Tibial artery (tissue), 4 donors: Measurements from ENCODE around the gene ROBO2.

Experiments used
- DNase-seq, 2 donors: peaks; one replicate each; pipeline ENCODE4 v3.0.0-alpha.2; 2019
- H3K27ac ChIP-seq, 2 donors: fragments of 200-600 bp; sonication (generic) in 1 of 2; 1 replicate in 1 of 2; 2 replicates in 1 of 2; pipeline ENCODE4 v1.5.1; 2018 to 2019; ENCODE audit warnings: mild to moderate bottlenecking in 1 of 2
- H3K27me3 ChIP-seq, 2 donors: fragments of 200-600 bp; sonication (generic) in 1 of 2; one replicate each; pipeline versions ENCODE4 v1.5.1 to v1.6.0; 2016 to 2019
- H3K36me3 ChIP-seq, 3 donors: fragments of 200-600 bp; sonication (generic) in 2 of 3; one replicate each; pipeline ENCODE4 v1.5.1; 2016 to 2019; ENCODE audit warnings: mild to moderate bottlenecking in 2 of 3
- H3K4me1 ChIP-seq, 4 donors: fragments of 200-600 bp; sonication (generic) in 2 of 4; 1 replicate in 3 of 4; 2 replicates in 1 of 4; pipeline ENCODE4 v1.5.1; 2016 to 2019
- H3K4me3 ChIP-seq, 2 donors: fragments of 200-600 bp; sonication (generic) in 1 of 2; 1 replicate in 1 of 2; 2 replicates in 1 of 2; pipeline ENCODE4 v1.5.1; 2018 to 2019; ENCODE audit warnings: mild to moderate bottlenecking in 2 of 2
- H3K9me3 ChIP-seq, 3 donors: fragments of 200-600 bp; sonication (generic) in 1 of 3; one replicate each; pipeline ENCODE4 v1.5.1; 2016 to 2019
- intact Hi-C: fragments of 100-400 bp; cut with DNase I; formaldehyde crosslinking; loops from one replicate; pipeline ENCODE4 v1.15.0; 2023; ENCODE audit warnings: low total_unique reads
- TF ChIP-seq, protein P1 (sequence below), 2 experiments: fragments of 200-600 bp in 1 of 2; fragments of 450-650 bp in 1 of 2; IDR thresholded peaks; one replicate each; pipeline ENCODE4 v1.5.1; 2017 to 2019; ENCODE audit warnings: antibody characterized with exemption in 2 of 2, mild to moderate bottlenecking in 1 of 2, moderate library complexity in 1 of 2

ROBO2 gene

DNA sequence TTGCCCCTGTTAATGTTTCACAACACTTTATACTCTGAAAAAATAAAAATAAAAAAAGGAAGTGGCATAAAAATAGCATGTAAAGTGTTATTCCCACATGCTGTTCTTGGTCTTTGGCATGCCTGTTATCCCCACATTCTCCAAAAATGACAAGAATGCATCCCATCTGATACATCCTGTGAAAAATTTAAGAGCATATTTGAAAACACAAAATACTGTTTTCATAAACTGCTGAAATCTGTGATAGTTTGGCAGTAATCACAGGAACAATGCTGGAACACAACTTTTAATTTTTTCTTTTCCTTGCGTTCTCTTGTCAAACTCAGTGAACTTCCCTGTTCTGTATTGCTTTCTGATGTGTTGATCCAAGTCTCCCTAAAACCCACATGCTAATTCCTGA, 288.8 kb downstream of the ROBO2 start:
- no peaks in the 10 kb centered on the region for H3K9me3 ChIP-seq
- H3K36me3 ChIP-seq: no peaks in the 10 kb centered on the region
- no peaks in the 10 kb centered on the region for H3K27me3 ChIP-seq
- TF ChIP-seq, protein P1, sequence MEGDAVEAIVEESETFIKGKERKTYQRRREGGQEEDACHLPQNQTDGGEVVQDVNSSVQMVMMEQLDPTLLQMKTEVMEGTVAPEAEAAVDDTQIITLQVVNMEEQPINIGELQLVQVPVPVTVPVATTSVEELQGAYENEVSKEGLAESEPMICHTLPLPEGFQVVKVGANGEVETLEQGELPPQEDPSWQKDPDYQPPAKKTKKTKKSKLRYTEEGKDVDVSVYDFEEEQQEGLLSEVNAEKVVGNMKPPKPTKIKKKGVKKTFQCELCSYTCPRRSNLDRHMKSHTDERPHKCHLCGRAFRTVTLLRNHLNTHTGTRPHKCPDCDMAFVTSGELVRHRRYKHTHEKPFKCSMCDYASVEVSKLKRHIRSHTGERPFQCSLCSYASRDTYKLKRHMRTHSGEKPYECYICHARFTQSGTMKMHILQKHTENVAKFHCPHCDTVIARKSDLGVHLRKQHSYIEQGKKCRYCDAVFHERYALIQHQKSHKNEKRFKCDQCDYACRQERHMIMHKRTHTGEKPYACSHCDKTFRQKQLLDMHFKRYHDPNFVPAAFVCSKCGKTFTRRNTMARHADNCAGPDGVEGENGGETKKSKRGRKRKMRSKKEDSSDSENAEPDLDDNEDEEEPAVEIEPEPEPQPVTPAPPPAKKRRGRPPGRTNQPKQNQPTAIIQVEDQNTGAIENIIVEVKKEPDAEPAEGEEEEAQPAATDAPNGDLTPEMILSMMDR (IDR thresholded peaks at IDR 0.05): no peak
- intact Hi-C loops: no loop called here
- H3K4me3 ChIP-seq: no peak overlapping the region
- no peak for DNase-seq
- H3K27ac ChIP-seq: peak overlapping the region; percentile 62 to 66
- H3K4me1 ChIP-seq: peaks cover 0 to 41% (median 6%) of the 10 kb centered on the region in 4 donors

DNA sequence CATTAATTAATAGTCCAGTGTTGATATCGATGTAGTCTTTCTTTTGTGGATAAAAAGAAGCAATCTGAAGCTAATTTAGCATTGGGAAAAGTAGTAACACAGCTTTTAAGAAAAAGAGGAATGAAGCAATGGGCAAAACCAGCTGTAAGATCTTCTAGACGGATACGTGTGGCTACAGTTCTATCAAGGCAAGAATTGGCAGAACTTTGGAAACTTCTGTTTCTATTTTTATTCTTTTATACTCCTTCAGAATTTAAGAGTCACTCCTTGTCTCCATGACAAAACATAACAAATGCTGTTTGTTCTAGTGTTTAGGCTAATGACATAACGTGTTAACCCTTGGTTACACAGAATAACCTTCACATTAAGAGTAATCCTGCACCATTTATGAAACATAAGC, 289.2 kb downstream of the ROBO2 start:
- Histone ChIP-seq H3K27ac (peak overlapping the region; percentile 62 to 66), H3K9me3 (no peaks in the 10 kb centered on the region), H3K36me3 (no peaks in the 10 kb centered on the region), H3K4me1 (peaks cover 0 to 36% (median 6%) of the 10 kb centered on the region in 4 donors), H3K4me3 (no peak overlapping the region), H3K27me3 (no peaks in the 10 kb centered on the region)
- intact Hi-C loops: no loop called here
- TF ChIP-seq, protein P1 (IDR thresholded peaks at IDR 0.05): no peak
- DNase-seq: no peak

DNA sequence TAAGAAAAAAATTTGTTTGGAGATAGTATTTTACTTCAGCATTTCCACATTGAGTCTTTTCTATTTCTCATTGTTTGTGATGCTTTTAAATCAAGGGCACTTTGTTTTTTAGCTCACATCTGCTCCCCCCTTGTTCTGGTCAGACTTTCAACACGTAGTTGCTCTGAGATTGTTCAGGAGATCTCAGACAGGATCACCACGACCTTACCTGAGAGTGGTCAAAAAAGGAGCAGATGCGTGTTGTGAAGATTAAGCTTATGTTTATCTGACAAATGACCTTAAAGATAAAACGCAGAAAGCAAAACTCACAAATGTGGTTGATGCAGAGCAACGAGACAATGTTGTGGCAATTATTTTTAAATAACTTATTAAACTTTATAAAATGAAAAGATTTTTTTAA, 298.3 kb downstream of the ROBO2 start:
- no peaks in the 10 kb centered on the region for H3K4me1 ChIP-seq
- H3K27ac ChIP-seq: no peak overlapping the region
- no peak overlapping the region for H3K4me3 ChIP-seq
- no peak for DNase-seq
- H3K27me3 ChIP-seq: no peaks in the 10 kb centered on the region
- H3K9me3 ChIP-seq: no peaks in the 10 kb centered on the region
- intact Hi-C loops: no loop called here
- TF ChIP-seq, protein P1 (IDR thresholded peaks at IDR 0.05): no peak
- no peaks in the 10 kb centered on the region for H3K36me3 ChIP-seq

DNA sequence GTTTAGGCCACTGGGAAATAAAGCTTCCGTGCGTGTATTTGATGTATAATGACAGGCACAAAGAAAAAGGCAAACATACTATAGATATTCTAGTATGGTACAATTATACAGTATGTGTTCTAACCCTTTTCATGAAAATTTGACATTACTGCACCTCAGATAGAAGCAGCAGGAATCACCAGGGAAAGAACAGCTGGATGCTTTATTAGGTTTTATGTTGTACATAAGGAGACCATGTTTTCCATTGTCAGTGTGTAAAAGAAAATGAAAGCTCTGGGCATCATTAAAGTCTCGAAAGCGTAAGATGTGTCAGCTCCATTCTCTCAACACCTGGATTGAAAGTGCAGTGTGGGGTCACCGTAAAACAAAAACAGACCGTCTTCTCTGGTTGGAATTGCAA, 302.1 kb downstream of the ROBO2 start:
- no peak overlapping the region for H3K27ac ChIP-seq
- TF ChIP-seq, protein P1 (IDR thresholded peaks at IDR 0.05): no peak
- intact Hi-C loops: no loop called here
- no peaks in the 10 kb centered on the region for H3K9me3 ChIP-seq
- H3K4me3 ChIP-seq: no peak overlapping the region
- H3K27me3 ChIP-seq: no peaks in the 10 kb centered on the region
- DNase-seq: no peak
- no peaks in the 10 kb centered on the region for H3K4me1 ChIP-seq
- no peaks in the 10 kb centered on the region for H3K36me3 ChIP-seq

DNA sequence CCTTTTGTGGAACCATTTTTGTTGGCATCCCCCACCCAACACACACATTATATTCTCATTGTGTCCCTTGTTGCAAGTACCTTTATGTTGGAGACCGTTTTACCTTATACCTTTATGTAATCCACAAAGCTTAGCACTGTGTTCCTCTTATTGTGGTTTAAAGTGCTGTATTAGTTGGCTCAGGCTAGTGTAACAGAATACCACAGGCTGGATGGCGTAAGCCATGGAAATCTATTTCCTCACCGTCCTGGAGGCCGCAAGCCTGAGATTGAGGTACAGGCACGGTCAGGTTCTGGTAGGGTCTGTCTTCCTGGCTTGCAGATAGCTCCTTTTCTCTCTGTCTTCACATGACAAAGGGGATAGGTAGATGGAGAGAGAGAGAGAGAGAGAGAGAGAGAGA, 302.8 kb downstream of the ROBO2 start:
- TF ChIP-seq, protein P1 (IDR thresholded peaks at IDR 0.05): no peak

DNA sequence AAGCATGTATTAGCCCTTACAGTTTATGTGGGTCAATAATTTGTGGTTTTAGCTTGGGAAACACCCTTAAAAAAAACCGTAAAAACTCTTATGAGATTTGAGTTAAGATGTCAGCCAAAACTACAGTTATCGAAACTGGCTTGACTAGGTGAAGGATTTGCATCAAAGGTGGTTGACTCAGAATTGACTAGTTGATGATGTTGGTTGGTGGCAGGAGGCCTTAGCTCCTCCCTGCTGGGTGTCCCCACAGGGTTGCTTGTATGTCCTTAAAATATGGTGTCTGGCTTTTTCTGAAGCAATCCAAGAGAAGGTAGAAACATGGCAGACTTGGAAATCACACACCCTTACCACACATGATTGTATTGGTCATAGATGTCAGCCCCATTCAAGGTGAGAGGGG, 305.1 kb downstream of the ROBO2 start:
- intact Hi-C loops: no loop called here

More for the DNA sequence above, 302.8 kb downstream of the ROBO2 start:
- Histone ChIP-seq H3K9me3 (no peaks in the 10 kb centered on the region), H3K36me3 (no peaks in the 10 kb centered on the region), H3K27me3 (no peaks in the 10 kb centered on the region), H3K4me1 (no peaks in the 10 kb centered on the region), H3K27ac (no peak overlapping the region), H3K4me3 (no peak overlapping the region)
- intact Hi-C loops: no loop called here
- no peak for DNase-seq

More for the DNA sequence above, 305.1 kb downstream of the ROBO2 start:
- H3K27ac ChIP-seq: no peak overlapping the region
- H3K9me3 ChIP-seq: no peaks in the 10 kb centered on the region
- H3K4me3 ChIP-seq: no peak overlapping the region
- H3K4me1 ChIP-seq: no peaks in the 10 kb centered on the region
- DNase-seq: no peak
- H3K36me3 ChIP-seq: no peaks in the 10 kb centered on the region
- TF ChIP-seq, protein P1 (IDR thresholded peaks at IDR 0.05): no peak
- no peaks in the 10 kb centered on the region for H3K27me3 ChIP-seq
